Cardiac muscle cell (in vitro differentiated cells and primary cell): ENCODE results near the gene NOTCH2. TPM values are rescaled to one million over a fixed set of nuclear protein-coding genes. Genes with fewer than 3 reads are reported as not detected.

Source experiments
- DNase-seq, 2 donors: peaks; one replicate each; pipeline versions ENCODE4 v3.0.0 to v3.0.0-alpha.2; 2010 to 2017; ENCODE audit warnings: low read depth in 1 of 2, low spot score in 1 of 2
- H3K27ac ChIP-seq: fragments of 200-600 bp; sonication (generic); 2 replicates; pipeline ENCODE4 v1.5.1; 2016
- H3K27me3 ChIP-seq: fragments of 200-600 bp; sonication (generic); 2 replicates; pipeline ENCODE4 v1.6.0; 2016; ENCODE audit warnings: control low read depth
- H3K36me3 ChIP-seq: fragments of 200-600 bp; sonication (generic); 2 replicates; pipeline ENCODE4 v1.5.1; 2016; ENCODE audit warnings: control low read depth
- H3K4me1 ChIP-seq: fragments of 200-600 bp; sonication (generic); 2 replicates; pipeline ENCODE4 v1.8.1; 2017; ENCODE audit warnings: low read depth, mild to moderate bottlenecking, mixed run types
- H3K4me3 ChIP-seq: fragments of 200-600 bp; sonication (generic); 2 replicates; pipeline ENCODE4 v1.5.1; 2016; ENCODE audit warnings: mild to moderate bottlenecking
- H3K9me3 ChIP-seq: fragments of 200-600 bp; sonication (generic); 2 replicates; pipeline ENCODE4 v1.5.1; 2017; ENCODE audit warnings: low read depth, mild to moderate bottlenecking, control low read depth
- CTCF ChIP-seq: IDR thresholded peaks from 2 replicates; pipeline ENCODE4 v1.5.1; 2012; ENCODE audit warnings: low read depth, mild to moderate bottlenecking, low read length
- polyA plus RNA-seq: library from polyadenylated mRNA; unstranded; fragments of >200 nt; fragmentation: Nextera tagmentation; extraction: Ambion mirVana; gene quantifications from 2 replicates; pipeline ENCODE4 v1.2.1, GENCODE V29; 2016
- total RNA-seq: library from RNA; depleted of rRNA; stranded (reverse); fragments of >200 nt; gene quantifications from 2 replicates; pipeline ENCODE4 v1.2.3, GENCODE V29; 2016

NOTCH2 gene
- total and polyA plus RNA-seq, 2 experiments from 2014 or later, result 25.6 to 52.3 TPM

GRCh38 chr1:119903443-119903835 is 166.0 kb downstream of the NOTCH2 start:
- no peak for DNase-seq
- Histone ChIP-seq H3K4me1 (no peaks in the 10 kb centered on the region), H3K9me3 (no peaks in the 10 kb centered on the region), H3K4me3 (no peak overlapping the region), H3K36me3 (no peaks in the 10 kb centered on the region), H3K27me3 (no peaks in the 10 kb centered on the region), H3K27ac (no peak overlapping the region)
- TF ChIP-seq CTCF, result no peak

GRCh38 chr1:119902775-119903442 is 166.6 kb downstream of the NOTCH2 start:
- no peaks in the 10 kb centered on the region for H3K27me3 ChIP-seq
- DNase-seq, result no peak
- H3K36me3 ChIP-seq, result no peaks in the 10 kb centered on the region
- no peaks in the 10 kb centered on the region for H3K4me1 ChIP-seq
- no peak overlapping the region for H3K4me3 ChIP-seq
- no peak overlapping the region for H3K27ac ChIP-seq
- no peak for TF ChIP-seq CTCF
- H3K9me3 ChIP-seq, result no peaks in the 10 kb centered on the region

- no peak overlapping the region for H3K4me3 ChIP-seq
- H3K27ac ChIP-seq, result no peak overlapping the region
- no peaks in the 10 kb centered on the region for H3K4me1 ChIP-seq
- H3K9me3 ChIP-seq, result no peaks in the 10 kb centered on the region
- no peak for TF ChIP-seq CTCF
- DNase-seq, result no peak
- H3K27me3 ChIP-seq, result peaks cover 3% of the 10 kb centered on the region
- H3K36me3 ChIP-seq, result no peaks in the 10 kb centered on the region
Measured at GRCh38 chr1:119898981-119899720, 170.3 kb downstream of the NOTCH2 start.

GRCh38 chr1:119898530-119898929 is 170.9 kb downstream of the NOTCH2 start:
- no peaks in the 10 kb centered on the region for H3K36me3 ChIP-seq
- no peak overlapping the region for H3K4me3 ChIP-seq
- H3K9me3 ChIP-seq, result no peaks in the 10 kb centered on the region
- no peak overlapping the region for H3K27ac ChIP-seq
- no peak for TF ChIP-seq CTCF
- H3K4me1 ChIP-seq, result no peaks in the 10 kb centered on the region
- DNase-seq, result no peak
- H3K27me3 ChIP-seq, result peaks cover 3% of the 10 kb centered on the region

GRCh38 chr1:119896303-119896702 is 173.2 kb downstream of the NOTCH2 start, which contains the start of gene ADAM30:
Gene ADAM30 (minus strand): TSS chr1:119896515. CDS start chr1:119896336, 179 bp downstream.
- H3K27ac ChIP-seq, result no peak within 1 kb of the TSS
- peaks cover 3% of the 10 kb centered on the region for H3K27me3 ChIP-seq
- no peak for DNase-seq
- TF ChIP-seq CTCF, result peak; percentile 36
- H3K4me3 ChIP-seq, result no peak within 1 kb of the TSS
- no peaks in the 10 kb centered on the region for H3K36me3 ChIP-seq
- no peaks in the 10 kb centered on the region for H3K4me1 ChIP-seq
- no peaks in the 10 kb centered on the region for H3K9me3 ChIP-seq
